ENCODE results near the gene ITLN1.
"Not testable (repeated sequence)": the region's sequence is repeated elsewhere in the genome, so short reads cannot be mapped to it uniquely, and the experiment has no call there.

The ITLN1 gene

GRCh38 chr1:160885042-160885441 is at the start of gene ITLN1:
Gene ITLN1, minus strand, starts transcription at chr1:160885180. Its CDS starts 303 bp downstream, at chr1:160884877.
- DNase-seq (ENCODE audit: low spot score) = no peak

- not testable (repeated sequence) for DNase-seq (ENCODE audit: low spot score)
Observed at GRCh38 chr1:160933305-160933704, 48.3 kb upstream of the ITLN1 start.

- no peak for DNase-seq (ENCODE audit: low spot score)
Observed at GRCh38 chr1:160925652-160926244, 40.8 kb upstream of the ITLN1 start.

GRCh38 chr1:160924791-160925651 is 40.0 kb upstream of the ITLN1 start:
- DNase-seq (ENCODE audit: low spot score) = no peak

- DNase-seq (ENCODE audit: low spot score) = no peak
Observed at GRCh38 chr1:160916666-160917065, 31.7 kb upstream of the ITLN1 start.

- not testable (repeated sequence) for DNase-seq (ENCODE audit: low spot score)
Observed at GRCh38 chr1:160913229-160913628, 28.2 kb upstream of the ITLN1 start.

- no peak for DNase-seq (ENCODE audit: low spot score)
Observed at GRCh38 chr1:160911925-160912324, 26.9 kb upstream of the ITLN1 start.

- DNase-seq (ENCODE audit: low spot score) = no peak
Observed at GRCh38 chr1:160911441-160911840, 26.5 kb upstream of the ITLN1 start.

- DNase-seq (ENCODE audit: low spot score) = no peak
Observed at GRCh38 chr1:160910170-160910750, 25.3 kb upstream of the ITLN1 start.

- DNase-seq (ENCODE audit: low spot score) = no peak
Observed at GRCh38 chr1:160907976-160908375, 23.0 kb upstream of the ITLN1 start.

- no peak for DNase-seq (ENCODE audit: low spot score)
Observed at GRCh38 chr1:160905617-160905989, 20.6 kb upstream of the ITLN1 start.

- DNase-seq (ENCODE audit: low spot score) = no peak
Observed at GRCh38 chr1:160904783-160905616, 20.0 kb upstream of the ITLN1 start.

GRCh38 chr1:160902251-160902650 is 17.3 kb upstream of the ITLN1 start:
- DNase-seq (ENCODE audit: low spot score) = not testable (repeated sequence)

- DNase-seq (ENCODE audit: low spot score) = no peak
Observed at GRCh38 chr1:160901768-160902167, 16.8 kb upstream of the ITLN1 start.

GRCh38 chr1:160900683-160901082 is 15.7 kb upstream of the ITLN1 start:
- DNase-seq (ENCODE audit: low spot score) = not testable (repeated sequence)

- not testable (repeated sequence) for DNase-seq (ENCODE audit: low spot score)
Observed at GRCh38 chr1:160894368-160895135, 9.6 kb upstream of the ITLN1 start.

GRCh38 chr1:160891474-160891873 is 6.5 kb upstream of the ITLN1 start:
- DNase-seq (ENCODE audit: low spot score) = no peak

GRCh38 chr1:160888926-160889325 is 3.9 kb upstream of the ITLN1 start:
- no peak for DNase-seq (ENCODE audit: low spot score)

- DNase-seq (ENCODE audit: low spot score) = no peak
Observed at GRCh38 chr1:160887071-160887470, 2.1 kb upstream of the ITLN1 start.

- no peak for DNase-seq (ENCODE audit: low spot score)
Observed at GRCh38 chr1:160884579-160884978, 401 bp downstream of the ITLN1 start.

Data from COLO829 (cell line).